GM10847 (cell line): ENCODE data around the gene MYO1B.

Experiments used
- POLR2A ChIP-seq: IDR thresholded peaks from 2 replicates; pipeline ENCODE4 v1.6.1; 2011; ENCODE audit not compliant: insufficient read length; ENCODE audit errors: extremely low read depth

The MYO1B gene

GRCh38 chr2:191470306-191470705 is 225.1 kb downstream of the MYO1B start:
- TF ChIP-seq POLR2A, result no peak

- no peak for TF ChIP-seq POLR2A
Observed at GRCh38 chr2:191474464-191474863, 229.3 kb downstream of the MYO1B start.
